Measurements from ENCODE around the gene GTF2A2.

The GTF2A2 gene

GRCh38 chr15:59605994-59606393 lies 51.3 kb downstream of the GTF2A2 start:
- no peak for DNase-seq (ENCODE audit: low spot score)

- DNase-seq (ENCODE audit: low spot score), result no peak
Measured at GRCh38 chr15:59598461-59598860, 58.9 kb downstream of the GTF2A2 start.

- DNase-seq (ENCODE audit: low spot score), result no peak
Measured at GRCh38 chr15:59596640-59597039, 60.7 kb downstream of the GTF2A2 start.

- DNase-seq (ENCODE audit: low spot score), result no peak
Measured at GRCh38 chr15:59595434-59595915, 61.8 kb downstream of the GTF2A2 start.

- DNase-seq (ENCODE audit: low spot score), result no peak
Measured at GRCh38 chr15:59594991-59595390, 62.3 kb downstream of the GTF2A2 start.

- DNase-seq (ENCODE audit: low spot score), result no peak
Measured at GRCh38 chr15:59594493-59594942, 62.8 kb downstream of the GTF2A2 start.

- no peak for DNase-seq (ENCODE audit: low spot score)
Measured at GRCh38 chr15:59591356-59591755, 66.0 kb downstream of the GTF2A2 start.

- no peak for DNase-seq (ENCODE audit: low spot score)
Measured at GRCh38 chr15:59590027-59590426, 67.3 kb downstream of the GTF2A2 start.
